ENCODE measurements around the gene PPP2R1B.

DNA sequence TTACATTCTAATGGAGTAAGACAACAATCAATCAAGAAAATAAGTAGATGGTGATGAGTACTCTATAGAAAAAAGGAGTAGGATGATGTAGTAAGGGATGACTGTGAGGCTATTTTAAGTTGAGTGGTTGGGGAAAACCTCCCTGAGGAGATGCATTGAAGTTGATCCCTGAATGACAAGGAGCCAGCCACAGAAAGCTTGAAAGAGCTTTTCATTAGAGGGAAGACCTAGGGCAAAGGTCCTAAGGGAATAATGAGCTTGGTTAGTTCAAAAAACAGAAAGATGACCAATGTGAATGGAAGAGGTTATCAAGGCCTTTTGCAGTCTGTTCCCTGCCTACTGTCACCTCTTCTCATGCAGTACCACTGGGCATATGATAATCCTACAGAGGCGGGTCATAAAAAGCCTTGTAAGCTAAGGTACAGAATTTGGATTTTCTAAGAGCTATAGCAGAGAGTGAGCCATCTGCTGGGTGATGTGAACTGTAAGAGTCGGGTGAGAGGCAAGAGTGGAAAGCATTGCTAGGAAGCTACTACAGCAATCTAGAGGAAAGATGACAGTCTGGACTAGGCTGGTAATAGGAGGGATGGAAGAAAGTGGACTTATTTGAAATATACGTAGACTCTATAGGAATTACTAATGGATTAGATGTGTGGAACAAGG lies 3.1 kb downstream of the PPP2R1B start:
- TF ChIP-seq, protein P1, sequence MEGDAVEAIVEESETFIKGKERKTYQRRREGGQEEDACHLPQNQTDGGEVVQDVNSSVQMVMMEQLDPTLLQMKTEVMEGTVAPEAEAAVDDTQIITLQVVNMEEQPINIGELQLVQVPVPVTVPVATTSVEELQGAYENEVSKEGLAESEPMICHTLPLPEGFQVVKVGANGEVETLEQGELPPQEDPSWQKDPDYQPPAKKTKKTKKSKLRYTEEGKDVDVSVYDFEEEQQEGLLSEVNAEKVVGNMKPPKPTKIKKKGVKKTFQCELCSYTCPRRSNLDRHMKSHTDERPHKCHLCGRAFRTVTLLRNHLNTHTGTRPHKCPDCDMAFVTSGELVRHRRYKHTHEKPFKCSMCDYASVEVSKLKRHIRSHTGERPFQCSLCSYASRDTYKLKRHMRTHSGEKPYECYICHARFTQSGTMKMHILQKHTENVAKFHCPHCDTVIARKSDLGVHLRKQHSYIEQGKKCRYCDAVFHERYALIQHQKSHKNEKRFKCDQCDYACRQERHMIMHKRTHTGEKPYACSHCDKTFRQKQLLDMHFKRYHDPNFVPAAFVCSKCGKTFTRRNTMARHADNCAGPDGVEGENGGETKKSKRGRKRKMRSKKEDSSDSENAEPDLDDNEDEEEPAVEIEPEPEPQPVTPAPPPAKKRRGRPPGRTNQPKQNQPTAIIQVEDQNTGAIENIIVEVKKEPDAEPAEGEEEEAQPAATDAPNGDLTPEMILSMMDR (IDR thresholded peaks at IDR 0.05; ENCODE audit: low read depth, low read length, poor library complexity, severe bottlenecking) = no peak
- TF ChIP-seq EZH2phosphoT487 (IDR thresholded peaks at IDR 0.05; ENCODE audit: borderline replicate concordance, low read length) = no peak
